Sigmoid colon (tissue), 7 donors: ENCODE measurements around the gene ENDOG. TPM values are rescaled to one million over a fixed set of nuclear protein-coding genes. Genes with fewer than 3 reads are reported as not detected.

Experiments used
- DNase-seq: peaks from one replicate; pipeline ENCODE4 v3.0.0-alpha.2; 2019
- H3K27ac ChIP-seq, 4 donors: fragments of 200-600 bp; sonication (generic); one replicate each; pipeline ENCODE4 v1.5.1; 2016 to 2019; ENCODE audit warnings: mild to moderate bottlenecking in 1 of 4
- H3K27me3 ChIP-seq, 3 donors: fragments of 200-600 bp; sonication (generic); one replicate each; pipeline ENCODE4 v1.5.1; 2019; ENCODE audit warnings: mild to moderate bottlenecking in 1 of 3
- H3K36me3 ChIP-seq, 4 donors: fragments of 200-600 bp; sonication (generic); one replicate each; pipeline ENCODE4 v1.5.1; 2016 to 2019
- H3K4me1 ChIP-seq, 4 donors: fragments of 200-600 bp; sonication (generic); one replicate each; pipeline ENCODE4 v1.5.1; 2017 to 2019
- H3K4me3 ChIP-seq, 4 donors: fragments of 200-600 bp; sonication (generic); one replicate each; pipeline ENCODE4 v1.5.1; 2017 to 2019; ENCODE audit warnings: mild to moderate bottlenecking in 2 of 4, moderate library complexity in 1 of 4
- H3K9me3 ChIP-seq, 4 donors: fragments of 200-600 bp in 3 of 4; sonication (generic) in 3 of 4; one replicate each; pipeline versions ENCODE4 v1.5.1 to v1.6.1; 2013 to 2019
- EP300 ChIP-seq, 4 donors: sonication (generic); formaldehyde crosslinking; IDR thresholded peaks; one replicate each; pipeline ENCODE4 v1.6.1; 2017; ENCODE audit warnings: antibody characterized with exemption in 4 of 4
- POLR2A ChIP-seq, 2 donors: fragments of 450-650 bp; IDR thresholded peaks; one replicate each; pipeline ENCODE4 v1.6.1; 2016; ENCODE audit warnings: antibody characterized with exemption in 2 of 2, mild to moderate bottlenecking in 2 of 2, moderate library complexity in 2 of 2
- POLR2AphosphoS5 ChIP-seq, 4 donors: sonication (generic); formaldehyde crosslinking; IDR thresholded peaks; one replicate each; pipeline ENCODE4 v1.6.1; 2017; ENCODE audit warnings: antibody characterized with exemption in 4 of 4
- WGBS, 2 donors: extraction: QIAGEN DNeasy Blood & Tissue Kit; methylation state at CpG; one replicate each; pipeline ENCODE4 v1.1.7; 2013; 5-methylcytosine and 5-hydroxymethylcytosine counted together
- intact Hi-C: fragments of 100-400 bp; cut with DNase I; formaldehyde crosslinking; loops from one replicate; pipeline ENCODE4 v1.15.1; 2023
- polyA plus RNA-seq, 3 donors: library from polyadenylated mRNA; stranded (reverse); fragments of 200-250 nt; gene quantifications; one replicate each; pipeline ENCODE4 v1.2.3, GENCODE V29; 2013
- total RNA-seq, 4 donors: library from RNA; depleted of rRNA; stranded (reverse); fragments of >200 nt; gene quantifications; one replicate each; pipeline ENCODE4 v1.1.0, GENCODE V29; 2016
- TF ChIP-seq, protein P1 (sequence below), 4 experiments: fragments of 450-650 bp in 3 of 4; fragments of 200-600 bp in 1 of 4; IDR thresholded peaks; one replicate each; pipeline ENCODE4 v1.5.1; 2016 to 2019; ENCODE audit warnings: antibody characterized with exemption in 4 of 4, mild to moderate bottlenecking in 3 of 4, moderate library complexity in 2 of 4
- donor health status: healthy with polysubstance abuse.
- donor health status: Bipolar disorder and iron deficiency.
- donor health status: healthy.

Gene ENDOG
- total and polyA plus RNA-seq, 7 donors: 5.9 to 49.0 (median 15.7) TPM

DNA sequence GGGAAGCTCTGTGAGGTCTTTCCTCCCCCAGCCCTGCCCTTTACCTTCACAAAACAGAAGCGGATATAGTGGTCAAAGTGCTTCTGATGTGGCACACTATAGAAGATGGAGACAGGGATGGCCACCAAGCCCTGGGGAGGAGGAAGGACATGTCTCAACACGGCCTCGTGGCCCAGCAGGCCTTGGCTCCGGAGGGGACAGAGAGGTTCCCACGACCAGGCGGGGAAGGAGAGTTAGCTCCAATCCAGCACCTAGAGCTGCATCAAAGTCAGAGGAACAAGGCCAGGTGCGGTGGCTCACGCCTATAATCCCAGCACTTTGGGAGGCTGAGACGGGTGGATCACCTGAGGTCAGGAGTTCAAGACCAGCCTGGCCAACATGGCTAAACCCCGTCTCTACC, 15.4 kb downstream of the ENDOG start:
- H3K27me3 ChIP-seq: no peaks in the 10 kb centered on the region
- no peak for DNase-seq
- no peak for TF ChIP-seq POLR2A (IDR thresholded peaks at IDR 0.05)
- TF ChIP-seq EP300 (IDR thresholded peaks at IDR 0.05): no peak
- H3K4me3 ChIP-seq: no peak overlapping the region
- intact Hi-C loops: no loop called here
- no peaks in the 10 kb centered on the region for H3K9me3 ChIP-seq
- H3K27ac ChIP-seq: no peak overlapping the region
- 96% methylated on average over 10 of the region's 10 CpGs for WGBS, 2 donors
- peaks cover 0 to 15% (median 11%) of the 10 kb centered on the region in 4 donors for H3K4me1 ChIP-seq
- H3K36me3 ChIP-seq: peaks cover 0 to 5% (median 0%) of the 10 kb centered on the region in 4 donors

DNA sequence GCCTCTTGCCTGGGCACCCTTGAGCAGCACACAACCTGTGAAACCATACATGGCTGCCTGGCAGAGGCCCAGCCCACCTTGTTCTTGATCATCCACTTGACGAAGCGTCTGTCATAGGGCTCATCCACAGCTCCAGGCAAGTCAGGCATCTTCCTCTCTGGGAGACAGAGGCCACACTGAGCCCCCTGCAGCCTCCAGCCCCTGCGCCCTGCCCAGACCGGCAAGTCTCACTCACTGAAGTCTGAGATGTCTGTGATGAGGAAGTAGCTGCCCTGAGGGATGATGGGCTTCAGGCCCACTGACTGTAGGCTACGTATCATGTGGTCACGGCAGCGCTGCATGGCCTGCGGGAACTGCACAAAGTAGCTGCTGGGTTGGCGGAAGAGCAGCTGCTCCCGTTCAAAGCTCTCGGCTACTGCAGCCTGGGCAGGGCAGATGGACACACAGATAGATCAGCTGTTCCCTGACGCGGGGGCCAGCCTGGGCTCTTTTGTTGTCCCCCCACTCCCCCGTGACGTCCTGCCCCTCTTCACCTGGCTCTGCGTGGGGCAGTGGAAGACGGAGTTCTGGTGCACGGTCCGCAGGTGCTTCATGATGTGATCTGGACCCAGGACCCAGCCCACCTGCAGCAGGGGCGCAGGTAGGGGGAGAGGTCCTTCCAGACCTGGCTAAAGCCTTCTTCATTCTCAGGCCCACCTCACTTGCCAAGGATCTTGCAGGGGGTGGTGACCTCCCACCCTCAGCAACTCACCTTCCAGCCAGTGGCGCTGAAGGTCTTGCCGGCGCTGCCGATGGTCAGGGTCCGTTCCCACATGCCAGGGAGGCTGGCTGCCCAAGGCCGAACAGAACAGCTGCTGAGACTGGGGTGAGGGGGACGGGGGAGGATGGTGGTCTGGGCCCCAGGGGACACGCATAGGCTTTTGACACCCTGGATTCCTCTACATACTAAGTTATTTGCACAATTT, 17.2 kb downstream of the ENDOG start:
- no peaks in the 10 kb centered on the region for H3K9me3 ChIP-seq
- DNase-seq: no peak
- no peaks in the 10 kb centered on the region for H3K4me1 ChIP-seq
- H3K27me3 ChIP-seq: no peaks in the 10 kb centered on the region
- no peak overlapping the region for H3K4me3 ChIP-seq
- no peak overlapping the region for H3K27ac ChIP-seq
- TF ChIP-seq POLR2A (IDR thresholded peaks at IDR 0.05) (no peak), EP300 (IDR thresholded peaks at IDR 0.05) (no peak), POLR2AphosphoS5 (IDR thresholded peaks at IDR 0.05) (no peak)
- TF ChIP-seq, protein P1, sequence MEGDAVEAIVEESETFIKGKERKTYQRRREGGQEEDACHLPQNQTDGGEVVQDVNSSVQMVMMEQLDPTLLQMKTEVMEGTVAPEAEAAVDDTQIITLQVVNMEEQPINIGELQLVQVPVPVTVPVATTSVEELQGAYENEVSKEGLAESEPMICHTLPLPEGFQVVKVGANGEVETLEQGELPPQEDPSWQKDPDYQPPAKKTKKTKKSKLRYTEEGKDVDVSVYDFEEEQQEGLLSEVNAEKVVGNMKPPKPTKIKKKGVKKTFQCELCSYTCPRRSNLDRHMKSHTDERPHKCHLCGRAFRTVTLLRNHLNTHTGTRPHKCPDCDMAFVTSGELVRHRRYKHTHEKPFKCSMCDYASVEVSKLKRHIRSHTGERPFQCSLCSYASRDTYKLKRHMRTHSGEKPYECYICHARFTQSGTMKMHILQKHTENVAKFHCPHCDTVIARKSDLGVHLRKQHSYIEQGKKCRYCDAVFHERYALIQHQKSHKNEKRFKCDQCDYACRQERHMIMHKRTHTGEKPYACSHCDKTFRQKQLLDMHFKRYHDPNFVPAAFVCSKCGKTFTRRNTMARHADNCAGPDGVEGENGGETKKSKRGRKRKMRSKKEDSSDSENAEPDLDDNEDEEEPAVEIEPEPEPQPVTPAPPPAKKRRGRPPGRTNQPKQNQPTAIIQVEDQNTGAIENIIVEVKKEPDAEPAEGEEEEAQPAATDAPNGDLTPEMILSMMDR (IDR thresholded peaks at IDR 0.05): no peak
- WGBS, 2 donors: 95 to 96% methylated on average over 28 of the region's 28 CpGs
- peaks cover 0 to 5% (median 0%) of the 10 kb centered on the region in 4 donors for H3K36me3 ChIP-seq
- intact Hi-C loops: no loop called here

DNA sequence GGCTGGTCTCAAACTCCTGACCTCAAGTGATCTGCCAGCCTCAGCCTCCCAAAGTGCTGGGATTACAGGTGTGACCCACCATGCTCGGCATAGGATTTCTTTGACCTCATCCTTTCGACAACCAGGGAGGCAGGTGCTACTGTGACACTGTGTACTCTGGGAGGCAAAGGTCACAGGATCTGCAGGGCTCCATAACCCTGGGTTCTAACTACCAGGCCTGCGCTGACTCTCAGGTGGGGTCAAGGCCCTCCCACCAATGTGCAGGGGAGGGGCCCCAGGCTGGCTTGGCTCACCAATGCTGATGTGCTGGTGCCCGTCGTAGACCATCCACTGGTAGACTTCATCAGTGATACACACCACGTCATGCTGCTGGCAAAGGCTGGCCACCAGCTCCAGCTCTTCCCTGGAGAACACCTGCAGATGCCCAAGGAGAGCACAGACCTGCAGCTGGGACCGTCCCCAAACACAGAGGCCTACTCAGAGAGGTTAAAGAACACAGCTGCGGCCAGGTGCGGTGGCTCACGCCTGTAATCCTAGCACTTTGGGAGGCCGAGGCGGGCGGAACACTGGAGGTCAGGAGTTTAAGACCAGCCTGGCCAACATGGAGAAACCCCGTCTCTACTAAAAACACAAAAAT, 18.3 kb downstream of the ENDOG start:
- peaks cover 0 to 5% (median 0%) of the 10 kb centered on the region in 4 donors for H3K36me3 ChIP-seq
- TF ChIP-seq POLR2AphosphoS5 (IDR thresholded peaks at IDR 0.05) (no peak), EP300 (IDR thresholded peaks at IDR 0.05) (no peak), POLR2A (IDR thresholded peaks at IDR 0.05) (no peak)
- TF ChIP-seq, protein P1 (IDR thresholded peaks at IDR 0.05): no peak
- no peaks in the 10 kb centered on the region for H3K4me1 ChIP-seq
- no peak overlapping the region for H3K27ac ChIP-seq
- H3K9me3 ChIP-seq: no peaks in the 10 kb centered on the region
- no peak overlapping the region for H3K4me3 ChIP-seq
- DNase-seq: no peak
- H3K27me3 ChIP-seq: no peaks in the 10 kb centered on the region
- intact Hi-C loops: no loop called here
- whole genome bisulfite sequencing, 2 donors: 92 to 94% methylated on average over 14 of the region's 14 CpGs

DNA sequence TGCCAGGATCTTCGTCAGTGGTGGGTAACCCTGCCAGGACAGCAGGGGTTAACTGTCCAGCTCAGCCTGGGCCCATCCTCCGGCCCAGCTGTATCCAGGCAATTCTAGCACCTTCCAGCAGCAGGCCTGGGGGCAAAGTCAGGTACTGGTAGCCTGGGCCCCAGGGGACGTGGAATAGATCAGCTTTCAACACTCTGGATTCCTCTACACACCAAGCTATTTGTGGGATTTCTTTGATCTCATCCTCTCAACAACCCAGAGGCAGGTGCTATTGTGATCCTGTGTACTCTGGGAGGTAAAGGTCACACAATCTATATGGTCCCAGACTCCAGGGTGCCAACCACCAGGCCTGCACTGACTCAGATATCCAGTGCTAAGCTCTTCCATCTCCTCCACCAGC, 20.0 kb downstream of the ENDOG start:
- 53 to 87% methylated on average over 3 of the region's 3 CpGs for WGBS, 2 donors
- no peak for DNase-seq
- Histone ChIP-seq H3K4me3 (no peak overlapping the region), H3K27me3 (no peaks in the 10 kb centered on the region), H3K9me3 (no peaks in the 10 kb centered on the region), H3K36me3 (peaks cover 0 to 2% (median 0%) of the 10 kb centered on the region in 4 donors), H3K4me1 (no peaks in the 10 kb centered on the region), H3K27ac (no peak overlapping the region)
- intact Hi-C loops: no loop called here
- no peak for TF ChIP-seq POLR2A (IDR thresholded peaks at IDR 0.05)
- TF ChIP-seq EP300 (IDR thresholded peaks at IDR 0.05): no peak
- TF ChIP-seq, protein P1 (IDR thresholded peaks at IDR 0.05): no peak
- TF ChIP-seq POLR2AphosphoS5 (IDR thresholded peaks at IDR 0.05): no peak

DNA sequence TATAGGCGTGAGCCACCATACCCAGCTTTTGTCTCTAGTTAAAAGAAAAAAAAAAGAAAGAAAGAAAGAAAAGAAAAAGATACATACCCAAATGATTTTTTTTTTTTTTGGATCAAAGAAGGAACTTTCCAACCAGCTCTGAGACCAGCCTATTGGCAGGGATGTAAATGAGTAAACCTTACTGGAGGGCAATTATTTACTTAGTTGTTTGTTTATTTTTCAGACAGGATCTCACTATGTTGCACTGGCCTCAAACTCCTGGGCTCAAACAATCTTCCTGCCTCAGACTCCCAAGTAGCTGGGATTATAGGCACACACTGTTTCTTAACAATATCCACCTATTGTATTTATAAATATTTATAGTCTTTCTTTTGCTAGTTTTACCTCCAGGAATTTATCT, 22.2 kb downstream of the ENDOG start:
- H3K4me1 ChIP-seq: no peaks in the 10 kb centered on the region
- no peaks in the 10 kb centered on the region for H3K36me3 ChIP-seq
- H3K27me3 ChIP-seq: no peaks in the 10 kb centered on the region
- H3K9me3 ChIP-seq: no peaks in the 10 kb centered on the region
- no peak overlapping the region for H3K27ac ChIP-seq
- intact Hi-C loops: no loop called here
- H3K4me3 ChIP-seq: no peak overlapping the region
- no peak for DNase-seq
- TF ChIP-seq, protein P1 (IDR thresholded peaks at IDR 0.05): no peak
- TF ChIP-seq EP300 (IDR thresholded peaks at IDR 0.05) (no peak), POLR2A (IDR thresholded peaks at IDR 0.05) (no peak), POLR2AphosphoS5 (IDR thresholded peaks at IDR 0.05) (no peak)
- WGBS, 2 donors: 98% methylated on average over 1 of the region's 1 CpG
